ENCODE measurements around the gene THPO.
A peak's percentile ranks its signal among the peaks of the same experiment; 100 is the strongest.

The THPO gene

GRCh38 chr3:184384342-184384741, 6.3 kb upstream of the THPO start:
- no peak for DNase-seq

DNA sequence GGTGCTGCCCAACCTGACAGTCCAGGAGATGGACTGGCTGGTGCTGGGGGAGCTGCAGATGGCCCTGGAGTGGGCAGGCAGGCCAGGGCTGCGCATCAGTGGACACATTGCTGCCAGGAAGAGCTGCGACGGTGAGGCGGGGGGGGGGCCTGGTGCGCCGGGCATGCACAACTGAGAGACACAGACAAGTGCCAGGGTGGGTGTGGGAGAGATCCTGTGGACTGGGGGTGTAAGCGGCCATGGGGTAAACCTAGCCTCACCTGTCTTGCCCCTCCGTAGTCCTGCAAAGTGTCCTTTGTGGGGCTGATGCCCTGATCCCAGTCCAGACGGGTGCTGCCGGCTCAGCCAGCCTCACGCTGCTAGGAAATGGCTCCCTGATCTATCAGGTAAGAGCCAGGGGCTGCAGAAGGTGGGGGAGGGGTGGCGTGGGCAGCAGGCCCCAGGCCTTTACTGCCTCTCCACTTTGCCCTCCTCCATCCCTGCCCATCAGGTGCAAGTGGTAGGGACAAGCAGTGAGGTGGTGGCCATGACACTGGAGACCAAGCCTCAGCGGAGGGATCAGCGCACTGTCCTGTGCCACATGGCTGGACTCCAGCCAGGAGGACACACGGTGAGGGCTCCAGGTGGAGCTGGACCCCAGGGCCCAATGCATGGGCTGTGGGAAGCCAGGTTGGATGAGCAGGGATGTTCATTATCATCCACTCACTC, 5.2 kb upstream of the THPO start:
- no peak for DNase-seq

DNA sequence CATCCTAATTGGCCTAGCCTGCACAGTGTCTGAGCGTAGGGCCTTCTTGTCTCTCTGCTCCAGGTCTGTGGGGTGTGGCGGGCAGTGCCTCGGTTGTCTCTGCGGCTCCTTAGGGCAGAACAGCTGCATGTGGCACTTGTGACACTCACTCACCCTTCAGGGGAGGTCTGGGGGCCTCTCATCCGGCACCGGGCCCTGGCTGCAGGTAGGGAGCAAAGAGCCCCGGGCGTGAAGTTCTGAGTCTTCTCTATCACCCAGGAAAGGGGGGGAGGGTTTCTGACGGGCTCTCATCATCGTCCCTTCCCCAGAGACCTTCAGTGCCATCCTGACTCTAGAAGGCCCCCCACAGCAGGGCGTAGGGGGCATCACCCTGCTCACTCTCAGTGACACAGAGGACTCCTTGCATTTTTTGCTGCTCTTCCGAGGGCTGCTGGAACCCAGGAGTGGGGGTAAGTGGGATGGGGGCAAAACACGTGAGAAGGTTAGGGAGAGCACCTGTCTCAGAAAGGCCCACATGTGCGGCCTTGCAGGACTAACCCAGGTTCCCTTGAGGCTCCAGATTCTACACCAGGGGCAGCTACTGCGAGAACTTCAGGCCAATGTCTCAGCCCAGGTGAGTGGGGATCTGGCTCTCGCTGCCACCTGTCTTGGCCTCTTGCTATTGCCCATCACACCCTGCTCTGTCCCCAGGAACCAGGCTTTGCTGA, 4.5 kb upstream of the THPO start:
- DNase-seq, result no peak

GRCh38 chr3:184381261-184382224, 3.5 kb upstream of the THPO start:
- no peak for DNase-seq

DNA sequence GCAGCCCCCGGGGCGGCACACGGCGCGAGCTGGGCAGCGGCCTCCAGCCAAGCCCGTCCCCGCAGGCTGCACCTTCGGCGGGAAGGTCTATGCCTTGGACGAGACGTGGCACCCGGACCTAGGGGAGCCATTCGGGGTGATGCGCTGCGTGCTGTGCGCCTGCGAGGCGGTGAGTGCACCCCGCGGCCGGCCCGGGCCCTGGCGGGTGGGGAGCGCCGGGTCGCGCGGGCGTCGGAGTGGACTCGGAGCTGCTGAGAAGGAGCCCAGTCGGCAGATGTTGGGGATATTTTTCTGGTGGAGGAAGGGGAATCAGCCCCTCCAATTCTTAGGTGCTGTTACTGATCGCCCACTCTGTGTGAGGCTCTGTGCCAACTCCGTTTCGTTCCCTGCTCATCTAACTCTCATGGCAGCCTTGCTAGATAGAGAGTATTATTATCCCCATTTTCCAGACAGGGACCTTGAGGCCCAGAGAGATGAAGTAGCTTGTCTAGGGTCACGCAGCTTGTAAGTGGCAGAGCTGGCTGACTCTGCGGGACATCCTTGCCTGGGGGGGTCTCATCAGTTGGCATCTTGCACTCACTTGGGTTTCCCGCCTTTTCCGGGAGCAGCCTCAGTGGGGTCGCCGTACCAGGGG, 2.7 kb upstream of the THPO start:
- no peak for DNase-seq

- peak in 1 of 2 experiments; percentile 22 for DNase-seq
These were observed 2.2 kb upstream of the THPO start for GRCh38 chr3:184380185-184380626.

DNA sequence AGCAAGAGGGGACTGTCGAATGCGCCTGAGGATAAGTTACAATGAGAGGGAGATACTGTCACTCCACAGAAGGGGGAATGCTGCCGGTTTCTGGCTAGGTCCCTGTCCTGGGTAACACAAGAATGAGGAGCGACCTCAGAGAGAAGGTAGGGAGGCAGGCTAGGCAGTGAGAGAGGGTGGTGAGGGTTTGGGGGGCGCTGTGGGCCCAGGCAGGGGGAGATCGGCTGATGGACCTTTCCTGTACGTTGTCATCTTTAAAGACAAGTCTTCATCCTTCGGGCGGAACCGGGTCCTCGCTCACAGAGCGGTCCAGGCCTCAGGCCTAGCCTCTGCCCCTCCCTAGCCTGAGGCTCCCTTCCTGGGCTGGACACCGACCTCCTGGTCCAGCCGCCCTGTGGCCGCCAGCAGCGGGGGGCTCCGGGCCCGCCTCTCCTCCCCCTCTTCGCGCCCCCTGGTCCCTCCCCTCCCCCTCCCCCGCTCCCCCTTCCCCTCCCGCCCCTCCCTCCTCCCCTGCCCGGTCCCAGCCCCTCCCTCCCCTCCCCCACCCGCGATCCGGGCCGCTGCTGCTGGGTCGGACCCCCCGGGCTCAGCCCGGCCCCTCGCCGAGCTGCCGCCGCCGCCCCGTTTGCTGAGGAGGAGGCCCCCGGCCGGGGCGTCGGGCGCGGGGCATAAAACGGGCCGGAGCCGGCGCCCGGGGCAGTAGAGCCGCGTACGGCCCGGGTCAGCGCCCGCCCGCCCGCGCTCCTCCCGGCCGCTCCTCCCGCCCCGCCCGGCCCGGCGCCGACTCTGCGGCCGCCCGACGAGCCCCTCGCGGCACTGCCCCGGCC, 1.6 kb upstream of the THPO start, which contains the start of gene CHRD:
Gene CHRD (plus strand): TSS at position 697 of the 827 bp plus-strand sequence. CDS start 265 bp downstream, outside the sequence.
- DNase-seq, result no peak

- no peak for DNase-seq
These were observed 797 bp upstream of the THPO start for GRCh38 chr3:184378651-184379357.

GRCh38 chr3:184377374-184377773, 633 bp downstream of the THPO start:
- no peak for DNase-seq

GRCh38 chr3:184375747-184376461, 2.1 kb downstream of the THPO start:
- DNase-seq, result no peak

GRCh38 chr3:184373422-184373821, 4.6 kb downstream of the THPO start:
- no peak for DNase-seq

- DNase-seq, result no peak
These were observed 5.1 kb downstream of the THPO start for GRCh38 chr3:184372911-184373310.

DNA sequence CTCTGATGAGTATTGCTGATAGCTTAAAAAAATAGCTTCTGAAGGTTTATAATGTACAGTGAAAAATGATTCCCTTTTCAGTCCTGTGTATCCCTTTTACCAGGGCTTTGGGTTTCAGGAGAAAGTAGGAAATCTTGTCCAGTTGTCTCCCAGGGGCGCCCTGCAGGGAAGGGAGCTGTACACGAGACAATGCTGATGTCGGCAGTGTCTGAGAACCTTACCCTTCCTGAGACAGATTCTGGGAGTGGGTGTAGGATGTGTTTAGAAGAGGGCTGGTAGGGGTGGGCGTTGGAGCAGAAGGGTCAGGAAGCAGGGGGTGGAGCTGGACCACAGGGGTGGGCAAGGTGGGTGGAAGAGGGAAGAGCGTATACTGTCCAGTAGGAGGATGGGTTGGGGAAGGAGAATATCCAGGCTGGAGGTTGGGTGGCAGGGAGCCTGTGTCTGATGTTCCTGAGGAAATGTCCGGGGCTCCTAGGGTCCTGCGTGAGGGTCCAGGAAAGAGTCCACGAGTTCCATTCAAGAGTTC, 5.6 kb downstream of the THPO start:
- DNase-seq, result no peak

- peak; percentile 76 to 88 for DNase-seq
These were observed 6.4 kb downstream of the THPO start for GRCh38 chr3:184371570-184372018.

DNA sequence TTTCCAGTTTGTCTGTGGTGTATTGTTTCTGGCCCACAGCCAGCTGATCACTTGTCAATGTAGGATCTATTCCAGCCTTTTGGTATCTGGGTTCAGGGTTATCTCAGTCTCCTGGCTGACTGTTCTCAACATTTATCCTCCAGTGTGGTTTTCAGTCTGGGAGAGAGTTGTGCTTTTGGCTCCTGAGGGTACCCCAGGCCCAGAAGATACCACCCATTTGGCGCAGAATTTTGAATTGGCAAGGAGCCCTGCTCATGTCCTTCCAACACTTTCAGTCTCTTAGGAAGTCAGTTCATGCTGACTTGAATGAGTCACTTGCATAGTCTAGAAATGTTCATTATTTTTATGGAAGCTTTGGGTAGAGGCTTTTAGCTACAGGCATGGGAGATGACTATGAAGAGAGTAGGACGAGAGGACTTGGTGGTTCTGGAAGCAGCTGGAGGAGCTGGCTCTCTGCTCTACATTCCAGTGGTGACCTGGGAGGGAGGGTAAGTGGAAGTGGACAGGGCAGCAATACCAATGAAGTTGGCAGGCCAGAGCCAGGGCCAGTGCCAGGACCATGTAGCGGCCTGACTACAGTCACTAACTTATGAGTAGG, 9.3 kb downstream of the THPO start:
- no peak for DNase-seq

- DNase-seq, result no peak
These were observed 9.9 kb downstream of the THPO start for GRCh38 chr3:184368116-184368515.

- DNase-seq, result no peak
These were observed 11.3 kb downstream of the THPO start for GRCh38 chr3:184366619-184367289.

- DNase-seq, result peak; percentile 98
These were observed 15.1 kb downstream of the THPO start for GRCh38 chr3:184362668-184363546.
